Measurements from ENCODE around the gene HMGCR. TPM values are rescaled to one million over a fixed set of nuclear protein-coding genes. Genes with fewer than 3 reads are reported as not detected.
"Not testable (repeated sequence)": the region's sequence is repeated elsewhere in the genome, so short reads cannot be mapped to it uniquely, and the experiment has no call there.

The HMGCR gene
- total RNA-seq, 1 experiment from 2014 or later: 101 TPM

- CTCF ChIA-PET; RAD21 ChIA-PET (ENCODE audit: low non-redundant PET in 1 of 2, low total read pairs in 2 of 2, uncharacterized antibody in 2 of 2, unreplicated experiment in 2 of 2); H3K27ac ChIP-seq (ENCODE audit: low read depth, low read length); H3K36me3 ChIP-seq (ENCODE audit: control insufficient read depth in 1 of 2, insufficient read depth in 2 of 2, low read length in 2 of 2); H3K27me3 ChIP-seq (ENCODE audit: insufficient read depth, low read length); intact Hi-C loops (cut with micrococcal nuclease); H3K9ac ChIP-seq (ENCODE audit: low read length); ATAC-seq; H3K9me3 ChIP-seq (ENCODE audit: control insufficient read depth in 1 of 2, insufficient read depth in 1 of 2, low read depth in 1 of 2, low read length in 2 of 2); BruUV-seq (replicated peaks); H3K4me3 ChIP-seq (replicated peaks in 1 of 2; ENCODE audit: low read depth in 1 of 2, low read length in 2 of 2); DNase-seq (ENCODE audit: low read depth, low spot score); H3K79me2 ChIP-seq (ENCODE audit: insufficient read depth, low read length); H3K9me2 ChIP-seq (ENCODE audit: insufficient read depth); H4K20me1 ChIP-seq (ENCODE audit: insufficient read depth); H2AFZ ChIP-seq (ENCODE audit: low read depth, low read length, poor library complexity, severe bottlenecking): not testable (repeated sequence)
- Histone ChIP-seq H3K4me1 (ENCODE audit: control insufficient read depth in 1 of 2, insufficient read depth in 2 of 2, low read length in 2 of 2) (peaks cover 30 to 48% of the 10 kb centered on the region in 2 experiments), H3K4me2 (ENCODE audit: low read length) (peak overlapping the region; percentile 66; the same call in 1 of the 2 replicates)
- POLR2A ChIA-PET: interaction anchor here (2.8 kb wide), 1 partner anchor 18 kb away, joined by 16 read pairs; the partner anchor contains the start of gene HMGCR
Observed at GRCh38 chr5:75319148-75319547, 17.9 kb upstream of the HMGCR start.

- CTCF ChIA-PET: no interaction called here
- H3K4me2 ChIP-seq (ENCODE audit: low read length): peak overlapping the region; percentile 66
Observed at GRCh38 chr5:75319638-75320037, 17.4 kb upstream of the HMGCR start.

More at GRCh38 chr5:75319638-75320037, 17.4 kb upstream of the HMGCR start:
- RAD21 ChIA-PET (ENCODE audit: low non-redundant PET in 1 of 2, low total read pairs in 2 of 2, uncharacterized antibody in 2 of 2, unreplicated experiment in 2 of 2): no interaction called here
- Histone ChIP-seq H3K27ac (ENCODE audit: low read depth, low read length) (peak overlapping the region; percentile 96), H3K4me1 (ENCODE audit: control insufficient read depth in 1 of 2, insufficient read depth in 2 of 2, low read length in 2 of 2) (peaks cover 30 to 49% of the 10 kb centered on the region in 2 experiments), H2AFZ (ENCODE audit: low read depth, low read length, poor library complexity, severe bottlenecking) (peak overlapping the region; percentile 19), H3K79me2 (ENCODE audit: insufficient read depth, low read length) (no peaks in the 10 kb centered on the region), H3K27me3 (ENCODE audit: insufficient read depth, low read length) (no peaks in the 10 kb centered on the region), H3K9me2 (ENCODE audit: insufficient read depth) (no peaks in the 10 kb centered on the region), H3K9ac (ENCODE audit: low read length) (peak overlapping the region; percentile 43), H3K36me3 (ENCODE audit: control insufficient read depth in 1 of 2, insufficient read depth in 2 of 2, low read length in 2 of 2) (no peaks in the 10 kb centered on the region), H4K20me1 (ENCODE audit: insufficient read depth) (no peaks in the 10 kb centered on the region), H3K9me3 (ENCODE audit: control insufficient read depth in 1 of 2, insufficient read depth in 1 of 2, low read depth in 1 of 2, low read length in 2 of 2) (no peaks in the 10 kb centered on the region), H3K4me3 (replicated peaks in 1 of 2; ENCODE audit: low read depth in 1 of 2, low read length in 2 of 2) (no peak overlapping the region)
- DNase-seq (ENCODE audit: low read depth, low spot score): no peak
- BruUV-seq (replicated peaks): no TSS peak
- ATAC-seq: no peak
- intact Hi-C loops (cut with micrococcal nuclease): no loop called here
- TF ChIP-seq POLR2A (IDR thresholded peaks at IDR 0.05; ENCODE audit: borderline replicate concordance, extremely low read depth, insufficient read depth, insufficient read length) (no peak), ZFX (IDR thresholded peaks at IDR 0.05) (no peak), EGR1 (IDR thresholded peaks at IDR 0.05; ENCODE audit: low read depth) (no peak), CBX3 (IDR thresholded peaks at IDR 0.05; ENCODE audit: low read depth) (no peak), SP1 (IDR thresholded peaks at IDR 0.05; ENCODE audit: low read depth) (no peak), SRF (IDR thresholded peaks at IDR 0.05; ENCODE audit: low read depth) (no peak), ATF3 (IDR thresholded peaks at IDR 0.05) (no peak), POLR2AphosphoS5 (IDR thresholded peaks at IDR 0.05; ENCODE audit: low read depth, low read length) (no peak), EZH2 (IDR thresholded peaks at IDR 0.05) (no peak), CEBPB (IDR thresholded peaks at IDR 0.05; ENCODE audit: low read depth) (no peak), SIN3A (IDR thresholded peaks at IDR 0.05; ENCODE audit: low read depth) (no peak), RAD21 (IDR thresholded peaks at IDR 0.05; ENCODE audit: low read depth) (no peak), MAX (IDR thresholded peaks at IDR 0.05) (no peak), ELF1 (IDR thresholded peaks at IDR 0.05; ENCODE audit: borderline replicate concordance, low read depth) (no peak), CTCF (IDR thresholded peaks at IDR 0.05 in 2 of 3, conservative IDR thresholded peaks at IDR 0.05 in 1 of 3; ENCODE audit: borderline replicate concordance in 1 of 3, insufficient read depth in 1 of 3, low read depth in 2 of 3, low read length in 2 of 3) (no peak), ZNF274 (IDR thresholded peaks at IDR 0.05; ENCODE audit: low read depth, low read length) (no peak), TCF7L2 (IDR thresholded peaks at IDR 0.05; ENCODE audit: borderline replicate concordance, extremely low read depth, insufficient read depth, insufficient read length) (no peak), ZBTB33 (IDR thresholded peaks at IDR 0.05; ENCODE audit: extremely low read depth, insufficient replicate concordance, low read length) (no peak)
- POLR2A ChIA-PET: interaction anchor here (2.8 kb wide), 1 partner anchor 17 kb away, joined by 16 read pairs; the partner anchor contains the start of gene HMGCR
